ENCODE measurements around the gene SHANK1. TPM values are rescaled to one million over a fixed set of nuclear protein-coding genes. Genes with fewer than 3 reads are reported as not detected.

SHANK1 gene
- total and polyA plus RNA-seq, 2 donors = 0.60 to 4.3 TPM

GRCh38 chr19:50713556-50714236 is 5.9 kb downstream of the SHANK1 start:
- DNase-seq (ENCODE audit: extremely low spot score) = no peak
- H3K36me3 ChIP-seq (ENCODE audit: insufficient read depth) = no peaks in the 10 kb centered on the region
- H3K4me1 ChIP-seq (ENCODE audit: insufficient read depth) = peaks cover under 1% of the 10 kb centered on the region
- H3K27ac ChIP-seq (ENCODE audit: low read depth) = no peak overlapping the region
- no peak overlapping the region for H3K4me3 ChIP-seq (ENCODE audit: low read depth, low read length)
- WGBS = 90% methylated on average over 22 of the region's 22 CpGs

- no peak for DNase-seq (ENCODE audit: extremely low spot score)
- H3K36me3 ChIP-seq (ENCODE audit: insufficient read depth) = no peaks in the 10 kb centered on the region
- 85% methylated on average over 6 of the region's 6 CpGs for WGBS
- H3K27ac ChIP-seq (ENCODE audit: low read depth) = no peak overlapping the region
- no peak overlapping the region for H3K4me3 ChIP-seq (ENCODE audit: low read depth, low read length)
- H3K4me1 ChIP-seq (ENCODE audit: insufficient read depth) = no peaks in the 10 kb centered on the region
These were observed 6.8 kb downstream of the SHANK1 start for GRCh38 chr19:50712833-50713232.

- Histone ChIP-seq H3K27ac (ENCODE audit: low read depth) (no peak overlapping the region), H3K4me3 (ENCODE audit: low read depth, low read length) (no peak overlapping the region), H3K4me1 (ENCODE audit: insufficient read depth) (no peaks in the 10 kb centered on the region), H3K36me3 (ENCODE audit: insufficient read depth) (no peaks in the 10 kb centered on the region)
- DNase-seq (ENCODE audit: extremely low spot score) = no peak
- 85% methylated on average over 9 of the region's 9 CpGs for WGBS
These were observed 7.8 kb downstream of the SHANK1 start for GRCh38 chr19:50711805-50712204.

GRCh38 chr19:50711196-50711595 is 8.4 kb downstream of the SHANK1 start:
- Histone ChIP-seq H3K4me3 (ENCODE audit: low read depth, low read length) (no peak overlapping the region), H3K27ac (ENCODE audit: low read depth) (no peak overlapping the region), H3K36me3 (ENCODE audit: insufficient read depth) (no peaks in the 10 kb centered on the region), H3K4me1 (ENCODE audit: insufficient read depth) (no peaks in the 10 kb centered on the region)
- WGBS = 87% methylated on average over 11 of the region's 11 CpGs
- DNase-seq (ENCODE audit: extremely low spot score) = no peak

GRCh38 chr19:50710612-50711011 is 9.0 kb downstream of the SHANK1 start:
- WGBS = 82% methylated on average over 5 of the region's 5 CpGs
- H3K36me3 ChIP-seq (ENCODE audit: insufficient read depth) = no peaks in the 10 kb centered on the region
- no peak overlapping the region for H3K4me3 ChIP-seq (ENCODE audit: low read depth, low read length)
- no peaks in the 10 kb centered on the region for H3K4me1 ChIP-seq (ENCODE audit: insufficient read depth)
- H3K27ac ChIP-seq (ENCODE audit: low read depth) = no peak overlapping the region
- no peak for DNase-seq (ENCODE audit: extremely low spot score)

GRCh38 chr19:50710094-50710493 is 9.5 kb downstream of the SHANK1 start:
- Histone ChIP-seq H3K36me3 (ENCODE audit: insufficient read depth) (no peaks in the 10 kb centered on the region), H3K4me1 (ENCODE audit: insufficient read depth) (no peaks in the 10 kb centered on the region), H3K4me3 (ENCODE audit: low read depth, low read length) (no peak overlapping the region), H3K27ac (ENCODE audit: low read depth) (no peak overlapping the region)
- 52% methylated on average over 10 of the region's 10 CpGs for WGBS
- no peak for DNase-seq (ENCODE audit: extremely low spot score)

- H3K4me1 ChIP-seq (ENCODE audit: insufficient read depth) = no peaks in the 10 kb centered on the region
- H3K4me3 ChIP-seq (ENCODE audit: low read depth, low read length) = no peak overlapping the region
- whole genome bisulfite sequencing = 69% methylated on average over 12 of the region's 12 CpGs
- no peak for DNase-seq (ENCODE audit: extremely low spot score)
- no peaks in the 10 kb centered on the region for H3K36me3 ChIP-seq (ENCODE audit: insufficient read depth)
- H3K27ac ChIP-seq (ENCODE audit: low read depth) = no peak overlapping the region
These were observed 11.3 kb downstream of the SHANK1 start for GRCh38 chr19:50708179-50708879.

GRCh38 chr19:50706387-50706786 is 13.2 kb downstream of the SHANK1 start:
- DNase-seq (ENCODE audit: extremely low spot score) = no peak

GRCh38 chr19:50705422-50706019 is 14.1 kb downstream of the SHANK1 start:
- H3K27ac ChIP-seq (ENCODE audit: low read depth) = no peak overlapping the region
- WGBS = 39% methylated on average over 9 of the region's 9 CpGs
- DNase-seq (ENCODE audit: extremely low spot score) = no peak
- no peaks in the 10 kb centered on the region for H3K36me3 ChIP-seq (ENCODE audit: insufficient read depth)
- H3K4me1 ChIP-seq (ENCODE audit: insufficient read depth) = no peaks in the 10 kb centered on the region
- no peak overlapping the region for H3K4me3 ChIP-seq (ENCODE audit: low read depth, low read length)

More at GRCh38 chr19:50706387-50706786, 13.2 kb downstream of the SHANK1 start:
- Histone ChIP-seq H3K36me3 (ENCODE audit: insufficient read depth) (no peaks in the 10 kb centered on the region), H3K27ac (ENCODE audit: low read depth) (no peak overlapping the region), H3K4me1 (ENCODE audit: insufficient read depth) (no peaks in the 10 kb centered on the region), H3K4me3 (ENCODE audit: low read depth, low read length) (no peak overlapping the region)
- WGBS = 67% methylated on average over 5 of the region's 5 CpGs

GRCh38 chr19:50703915-50704796 is 15.4 kb downstream of the SHANK1 start:
- Histone ChIP-seq H3K27ac (ENCODE audit: low read depth) (no peak overlapping the region), H3K36me3 (ENCODE audit: insufficient read depth) (no peaks in the 10 kb centered on the region), H3K4me1 (ENCODE audit: insufficient read depth) (no peaks in the 10 kb centered on the region), H3K4me3 (ENCODE audit: low read depth, low read length) (no peak overlapping the region)
- no peak for DNase-seq (ENCODE audit: extremely low spot score)
- 45% methylated on average over 22 of the region's 22 CpGs for WGBS

- H3K36me3 ChIP-seq (ENCODE audit: insufficient read depth) = no peaks in the 10 kb centered on the region
- H3K27ac ChIP-seq (ENCODE audit: low read depth) = no peak overlapping the region
- H3K4me1 ChIP-seq (ENCODE audit: insufficient read depth) = no peaks in the 10 kb centered on the region
- DNase-seq (ENCODE audit: extremely low spot score) = no peak
- no peak overlapping the region for H3K4me3 ChIP-seq (ENCODE audit: low read depth, low read length)
- WGBS = 69% methylated on average over 47 of the region's 47 CpGs
These were observed 16.5 kb downstream of the SHANK1 start for GRCh38 chr19:50702871-50703829.

- no peaks in the 10 kb centered on the region for H3K4me1 ChIP-seq (ENCODE audit: insufficient read depth)
- 72% methylated on average over 23 of the region's 23 CpGs for WGBS
- H3K4me3 ChIP-seq (ENCODE audit: low read depth, low read length) = no peak overlapping the region
- DNase-seq (ENCODE audit: extremely low spot score) = no peak
- no peaks in the 10 kb centered on the region for H3K36me3 ChIP-seq (ENCODE audit: insufficient read depth)
- H3K27ac ChIP-seq (ENCODE audit: low read depth) = no peak overlapping the region
These were observed 17.3 kb downstream of the SHANK1 start for GRCh38 chr19:50702158-50702870.
